NCI-H524 (cell line): Measurements from ENCODE around the gene ITGA7.

ENCODE experiments used
- DNase-seq, 2 experiments: peaks; one replicate each; lab custom pipeline; 2025; lab: John Stamatoyannopoulos, UW

ITGA7 gene

GRCh38 chr12:55733858-55734257, 26.2 kb upstream of the ITGA7 start:
- no peak for DNase-seq

- no peak for DNase-seq
These were observed 25.4 kb upstream of the ITGA7 start for GRCh38 chr12:55733021-55733555.

GRCh38 chr12:55732288-55732687, 24.6 kb upstream of the ITGA7 start:
- DNase-seq: no peak

GRCh38 chr12:55729819-55730818, 22.4 kb upstream of the ITGA7 start:
- peak; percentile 48 to 65 for DNase-seq

DNA sequence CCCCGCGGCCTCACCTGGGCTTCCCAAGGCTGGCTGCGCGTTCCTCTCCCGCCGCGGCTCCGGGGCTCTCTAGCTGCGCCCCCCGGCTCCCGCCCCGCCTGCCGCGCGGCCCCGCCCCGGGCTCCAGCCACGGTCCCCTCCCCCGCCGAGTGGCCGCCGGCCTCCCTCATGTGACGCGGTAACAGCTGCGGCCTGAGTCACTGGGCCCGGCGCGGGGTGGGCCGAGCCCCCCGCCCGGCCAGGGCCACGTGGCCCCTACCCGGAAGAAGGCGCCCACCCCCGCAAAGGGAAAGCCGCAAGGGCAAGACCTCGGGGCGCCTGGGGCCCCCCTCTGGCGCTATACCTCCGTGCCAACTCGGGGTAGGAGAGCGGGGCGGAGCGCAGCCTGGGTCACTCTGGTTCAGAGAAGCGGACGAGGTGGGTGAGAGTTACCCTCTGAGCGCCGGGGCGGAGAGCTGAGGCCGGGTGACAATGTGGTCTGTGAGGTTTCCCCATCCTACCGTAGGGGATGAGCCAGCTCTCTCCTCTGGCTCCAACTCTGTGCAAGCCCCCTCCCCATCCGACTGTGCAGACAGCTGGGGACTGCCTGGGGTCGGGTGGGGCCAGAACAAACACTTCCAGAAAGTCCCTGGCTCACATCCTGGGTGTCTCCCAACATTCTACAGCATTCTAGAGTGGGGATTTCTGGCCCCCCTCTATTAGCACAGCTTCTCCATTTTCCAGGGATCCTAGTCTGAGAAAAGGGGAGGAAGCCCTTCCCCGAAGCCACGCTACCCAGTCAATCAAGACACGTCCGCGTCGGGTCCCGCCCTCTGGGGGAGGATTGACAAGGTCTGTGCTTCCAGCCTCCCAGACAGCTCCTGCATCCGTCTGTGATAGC, 21.5 kb upstream of the ITGA7 start, which contains the start of gene CD63:
Gene CD63 (minus strand): TSS at position 71 of the 880 bp plus-strand sequence. CDS start 668 bp downstream, outside the sequence.
- DNase-seq: peak; percentile 85 to 91

- DNase-seq: peak in 1 of 2 experiments; percentile 30
These were observed 20.7 kb upstream of the ITGA7 start for GRCh38 chr12:55728186-55728938.

- no peak for DNase-seq
These were observed 20.0 kb upstream of the ITGA7 start for GRCh38 chr12:55727643-55728185.

GRCh38 chr12:55726971-55727370, 19.3 kb upstream of the ITGA7 start:
- DNase-seq: no peak

DNA sequence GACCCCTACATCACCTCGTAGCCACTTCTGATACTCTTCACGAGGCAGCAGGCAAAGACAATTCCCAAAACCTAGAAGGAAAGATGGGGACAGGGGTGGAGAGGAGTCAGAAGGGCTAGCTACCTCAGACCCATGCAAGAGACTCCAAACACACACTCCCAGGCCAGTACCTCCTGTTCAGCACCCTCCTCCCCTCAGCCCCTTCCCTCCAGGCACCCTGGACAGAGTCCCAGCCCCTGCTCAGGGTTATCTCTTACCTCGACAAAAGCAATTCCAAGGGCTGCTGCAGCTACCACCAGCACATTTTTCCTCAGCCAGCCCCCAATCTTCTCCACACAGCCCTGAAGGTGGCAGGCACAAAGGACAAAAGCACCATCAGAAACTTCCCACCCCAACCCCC, 17.9 kb upstream of the ITGA7 start:
- DNase-seq: no peak

DNA sequence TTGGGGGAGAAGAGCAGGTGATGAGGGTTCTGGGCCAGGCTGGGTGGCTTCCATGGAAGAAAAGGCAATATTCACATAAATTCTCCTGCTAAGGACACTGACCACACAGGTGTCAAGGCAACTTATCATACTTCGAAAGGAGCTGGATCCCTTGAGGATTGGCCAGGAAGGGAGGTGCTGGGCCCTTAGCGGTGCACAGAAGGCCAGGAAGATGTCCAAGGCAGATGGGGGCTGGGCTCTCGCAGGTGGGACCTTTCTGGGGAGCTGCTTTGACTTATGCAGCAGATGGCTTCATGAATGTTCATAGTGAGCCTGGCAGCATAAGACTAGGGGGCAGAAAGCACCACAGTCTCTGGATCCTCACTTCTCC, 17.2 kb upstream of the ITGA7 start:
- peak; percentile 12 to 49 for DNase-seq

DNA sequence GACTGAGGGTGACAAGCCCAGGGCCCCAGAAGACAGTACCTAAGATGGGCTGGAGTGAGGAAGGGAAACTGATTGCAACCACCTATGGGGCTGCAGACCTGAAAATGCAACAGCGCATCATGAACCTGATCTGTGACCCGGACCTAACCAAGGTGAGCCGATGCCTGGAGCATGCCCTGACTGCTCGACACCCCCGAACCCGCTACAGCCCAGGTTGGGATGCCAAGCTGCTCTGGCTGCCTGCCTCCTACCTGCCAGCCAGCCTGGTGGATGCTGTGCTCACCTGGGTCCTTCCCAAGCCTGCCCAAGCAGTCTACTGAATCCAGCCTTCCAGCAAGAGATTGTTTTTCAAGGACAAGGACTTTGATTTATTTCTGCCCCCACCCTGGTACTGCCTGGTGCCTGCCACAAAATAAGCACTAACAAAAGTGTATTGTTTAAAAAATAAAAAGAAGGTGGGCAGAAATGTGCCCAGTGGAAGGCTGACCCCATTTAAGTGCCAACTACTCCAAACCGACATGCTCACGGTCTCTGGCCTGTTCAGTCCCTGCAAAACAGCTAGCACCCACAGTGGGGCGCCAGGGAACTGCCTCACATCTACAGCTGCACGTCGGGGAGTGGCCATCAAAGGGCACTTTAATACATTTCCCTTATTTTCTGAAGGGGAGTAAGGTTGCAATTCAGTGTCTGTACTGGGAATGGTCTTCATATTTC, 16.7 kb upstream of the ITGA7 start:
- DNase-seq: peak; percentile 45 to 63

- DNase-seq: no peak
These were observed 16.0 kb upstream of the ITGA7 start for GRCh38 chr12:55723516-55724225.

DNA sequence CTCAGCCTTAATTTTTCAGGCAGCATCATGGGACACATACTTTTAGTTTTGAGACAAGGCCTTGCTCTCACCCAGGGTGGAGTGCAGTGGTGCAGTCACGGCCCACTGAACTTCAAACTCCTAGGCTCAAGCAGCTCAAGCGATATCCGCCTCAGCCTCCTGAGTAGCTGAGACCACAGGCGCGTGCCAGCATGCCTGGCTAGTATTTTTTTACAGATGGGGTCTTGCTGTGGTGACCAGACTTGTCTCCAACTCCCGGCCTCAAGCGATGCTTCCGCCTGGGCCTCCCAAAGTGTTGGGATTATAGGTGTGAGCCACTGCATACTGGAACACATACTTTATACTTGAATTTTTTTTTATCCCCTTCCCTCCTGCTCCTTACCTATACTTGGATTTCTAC, 15.2 kb upstream of the ITGA7 start:
- DNase-seq: peak in 1 of 2 experiments; percentile 2

DNA sequence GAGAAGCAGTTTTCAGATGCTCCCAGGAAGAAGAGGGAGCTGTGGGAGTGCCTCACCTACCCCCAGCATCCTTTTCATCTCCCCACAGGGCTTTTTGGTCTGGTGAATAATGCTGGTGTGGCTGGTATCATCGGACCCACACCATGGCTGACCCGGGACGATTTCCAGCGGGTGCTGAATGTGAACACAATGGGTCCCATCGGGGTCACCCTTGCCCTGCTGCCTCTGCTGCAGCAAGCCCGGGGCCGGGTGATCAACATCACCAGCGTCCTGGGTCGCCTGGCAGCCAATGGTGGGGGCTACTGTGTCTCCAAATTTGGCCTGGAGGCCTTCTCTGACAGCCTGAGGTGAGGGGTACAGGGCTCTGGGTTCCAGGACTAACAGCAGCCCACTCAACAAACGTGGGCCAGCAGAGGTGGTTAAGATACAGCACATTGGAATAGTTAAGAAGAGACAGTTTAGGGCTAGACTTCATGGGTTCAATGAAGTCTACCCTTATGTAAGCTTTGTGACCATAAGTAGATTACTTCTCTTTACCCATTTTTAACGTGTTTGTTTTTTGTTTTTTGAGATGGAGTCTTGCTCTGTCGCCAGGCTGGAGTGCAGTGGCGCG, 14.0 kb upstream of the ITGA7 start:
- DNase-seq: no peak

GRCh38 chr12:55720894-55721444, 13.3 kb upstream of the ITGA7 start:
- peak; percentile 96 to 98 for DNase-seq

GRCh38 chr12:55720071-55720564, 12.4 kb upstream of the ITGA7 start, which contains the start of gene RDH5:
RDH5 (plus strand) TSS chr12:55720393; CDS start chr12:55721185, 792 bp downstream.
- peak; percentile 90 to 95 for DNase-seq

- peak in 1 of 2 experiments; percentile 36 for DNase-seq
These were observed 11.7 kb upstream of the ITGA7 start for GRCh38 chr12:55719371-55719770.

DNA sequence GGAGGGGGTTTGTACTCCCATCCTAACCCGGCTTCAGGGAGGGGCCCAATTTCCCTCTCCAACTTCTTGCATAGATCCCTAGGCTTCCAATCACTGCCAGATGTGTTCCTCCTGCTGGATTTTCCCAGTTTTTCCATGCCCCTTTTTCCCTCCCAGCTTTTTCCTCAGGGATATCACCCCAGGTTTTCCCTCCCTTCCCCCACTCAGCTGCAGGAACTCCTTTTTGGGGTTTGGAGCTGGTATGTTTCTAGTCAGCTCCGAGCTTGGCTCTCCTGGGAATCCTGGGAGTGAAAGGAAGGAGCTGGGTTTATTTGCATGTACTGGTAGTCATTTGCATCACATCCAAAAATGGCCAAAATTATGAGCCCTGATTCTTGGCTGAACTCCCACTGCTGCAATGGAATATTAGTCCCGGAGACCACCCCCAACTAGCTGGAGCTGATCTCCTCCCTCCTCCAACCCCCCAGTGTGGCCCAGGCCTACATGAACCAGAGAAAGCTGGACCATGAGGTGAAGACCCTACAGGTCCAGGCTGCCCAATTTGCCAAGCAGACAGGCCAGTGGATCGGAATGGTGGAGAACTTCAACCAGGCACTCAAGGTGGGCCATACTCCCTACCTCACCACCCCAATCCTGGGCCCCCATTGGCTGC, 11.0 kb upstream of the ITGA7 start:
- no peak for DNase-seq
